Left renal cortex interstitium (tissue), 4 donors: ENCODE results near the gene SLC5A11. TPM values are rescaled to one million over a fixed set of nuclear protein-coding genes. Genes with fewer than 3 reads are reported as not detected.
A peak's percentile ranks its signal among the peaks of the same experiment; 100 is the strongest.
"Not testable (repeated sequence)": the region's sequence is repeated elsewhere in the genome, so short reads cannot be mapped to it uniquely, and the experiment has no call there.

Experiments
- DNase-seq, 4 donors: peaks; one replicate each; pipeline ENCODE4 v3.0.0-alpha.2; 2013; ENCODE audit warnings: low read depth in 4 of 4, low spot score in 2 of 4, missing footprints in 1 of 4
- polyA plus RNA-seq, 4 donors: library from polyadenylated mRNA; unstranded; fragments of 120-200 nt; gene quantifications; one replicate each; pipeline ENCODE4 v1.2.1, GENCODE V29; 2013; ENCODE audit not compliant: insufficient read length in 4 of 4

Gene SLC5A11
- polyA plus RNA-seq, 4 donors, result 2.5 to 6.5 (median 5.7) TPM

DNA sequence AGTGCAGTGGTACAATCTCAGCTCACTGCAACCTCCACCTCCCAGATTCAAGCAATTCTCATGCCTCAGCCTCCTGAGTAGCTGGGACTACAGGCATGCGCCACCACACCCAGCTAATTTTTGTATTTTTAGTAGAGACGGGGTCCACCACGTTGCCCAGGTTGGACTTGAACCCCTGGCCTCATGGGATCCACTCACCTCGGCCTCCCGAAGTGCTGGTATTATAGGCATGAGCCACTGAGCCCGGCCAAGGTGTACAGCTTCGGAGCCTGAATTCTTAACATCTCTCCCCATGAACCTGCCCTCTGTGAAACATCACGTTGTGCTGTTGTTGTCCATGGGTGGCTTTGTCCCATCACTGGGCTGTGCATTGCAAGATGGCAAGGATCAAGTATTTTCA lies 11.1 kb downstream of the SLC5A11 start:
- DNase-seq, result not testable (repeated sequence)

GRCh38 chr16:24858219-24859041 lies 12.7 kb downstream of the SLC5A11 start:
- peak; percentile 13 to 49 (median 31) for DNase-seq

GRCh38 chr16:24861461-24861860 lies 15.7 kb downstream of the SLC5A11 start:
- no peak for DNase-seq

- DNase-seq, result no peak
These were observed 18.0 kb downstream of the SLC5A11 start for GRCh38 chr16:24863582-24864437.

DNA sequence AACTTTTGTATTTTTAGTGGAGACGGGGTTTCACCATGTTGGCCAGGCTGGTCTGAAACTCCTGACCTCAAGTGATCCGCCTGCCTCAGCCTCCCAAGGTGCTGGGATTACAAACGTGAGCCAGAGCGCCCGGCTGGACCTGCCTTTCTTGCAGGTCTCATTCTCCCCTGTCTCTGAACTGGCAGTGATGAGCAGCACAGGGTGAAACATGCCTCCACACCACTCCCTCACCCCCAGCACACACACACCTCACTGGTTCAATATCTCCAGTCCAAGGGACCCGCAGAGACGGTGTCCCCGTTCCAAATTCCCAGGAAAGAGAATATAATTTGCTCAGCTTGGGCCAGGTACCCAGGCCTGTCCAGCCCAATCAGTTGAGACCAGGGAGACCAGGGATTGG lies 23.3 kb downstream of the SLC5A11 start:
- no peak for DNase-seq

DNA sequence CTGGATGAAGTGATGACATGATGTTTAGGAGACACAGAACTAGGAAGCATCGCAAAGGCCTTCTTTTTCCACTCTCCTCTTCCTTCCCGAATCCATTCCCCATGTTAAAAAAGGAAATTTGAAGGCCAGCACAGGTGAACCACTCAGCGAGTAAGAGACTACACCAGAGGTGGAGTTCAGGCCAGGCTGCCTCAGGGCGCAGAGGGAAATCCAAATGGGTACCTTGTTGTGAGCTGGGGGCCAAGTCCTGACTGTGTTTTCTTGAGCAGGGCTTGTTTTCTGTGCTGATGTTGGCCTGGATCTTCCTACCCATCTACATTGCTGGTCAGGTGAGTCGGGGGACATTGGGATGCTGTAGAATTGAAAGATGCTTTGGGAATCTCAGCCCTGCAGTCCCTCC lies 26.1 kb downstream of the SLC5A11 start:
- DNase-seq, result no peak

DNA sequence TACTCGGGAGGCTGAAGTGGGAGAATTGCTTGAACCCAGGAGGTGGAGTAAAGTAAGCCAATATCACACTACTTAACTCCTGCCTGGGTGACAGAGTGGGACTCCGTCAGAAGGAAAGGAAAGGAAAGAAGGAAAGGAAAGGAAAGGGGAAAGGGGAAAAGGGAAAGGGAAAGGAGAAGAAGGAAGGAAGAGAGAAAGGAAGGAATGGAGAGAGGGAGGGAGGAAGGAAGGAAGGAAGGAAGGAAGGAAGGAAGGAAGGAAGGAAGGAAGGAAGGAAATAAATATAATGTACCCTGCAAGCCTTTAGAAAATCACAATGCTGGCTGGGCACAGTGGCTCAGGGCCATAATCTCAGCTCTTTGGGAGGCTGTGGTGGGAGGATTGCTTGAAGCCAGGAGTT lies 27.3 kb downstream of the SLC5A11 start:
- DNase-seq, result no peak

GRCh38 chr16:24875466-24875865 lies 29.7 kb downstream of the SLC5A11 start:
- no peak for DNase-seq

GRCh38 chr16:24876231-24876630 lies 30.5 kb downstream of the SLC5A11 start:
- DNase-seq, result no peak

DNA sequence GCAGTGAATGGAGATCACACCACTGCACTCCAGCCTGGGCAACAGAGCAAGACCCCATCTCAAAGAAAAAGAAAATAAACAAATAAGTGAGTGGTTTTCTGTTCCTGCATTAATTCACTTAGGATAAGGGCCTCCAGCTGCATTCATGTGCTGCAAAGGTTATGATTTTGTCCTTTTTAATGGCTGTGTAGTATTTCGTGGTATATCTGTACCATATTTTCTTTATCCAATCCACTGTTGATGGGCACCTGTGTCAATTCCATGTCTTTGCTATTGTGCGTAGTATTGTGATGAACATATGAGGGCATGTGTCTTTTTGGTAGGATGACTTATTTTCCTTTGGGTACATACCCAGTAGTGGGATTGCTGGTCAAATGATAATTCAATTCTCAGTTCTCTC lies 33.9 kb downstream of the SLC5A11 start:
- no peak for DNase-seq

GRCh38 chr16:24883714-24884151 lies 38.0 kb downstream of the SLC5A11 start:
- no peak for DNase-seq

GRCh38 chr16:24887472-24887871 lies 41.7 kb downstream of the SLC5A11 start:
- no peak for DNase-seq

DNA sequence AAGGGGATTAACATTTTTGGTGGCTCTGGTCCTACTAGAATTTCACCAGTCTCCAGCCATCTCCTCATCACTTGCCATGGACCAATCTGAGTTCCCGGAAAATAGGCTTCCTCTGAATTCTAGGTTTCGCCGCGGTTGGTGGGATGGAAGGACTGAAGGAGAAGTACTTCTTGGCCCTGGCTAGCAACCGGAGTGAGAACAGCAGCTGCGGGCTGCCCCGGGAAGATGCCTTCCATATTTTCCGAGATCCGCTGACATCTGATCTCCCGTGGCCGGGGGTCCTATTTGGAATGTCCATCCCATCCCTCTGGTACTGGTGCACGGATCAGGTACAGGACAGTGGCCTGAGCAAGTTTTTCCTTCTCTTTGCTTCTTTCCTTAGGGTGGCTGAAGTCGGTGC lies 45.0 kb downstream of the SLC5A11 start:
- DNase-seq, result no peak

DNA sequence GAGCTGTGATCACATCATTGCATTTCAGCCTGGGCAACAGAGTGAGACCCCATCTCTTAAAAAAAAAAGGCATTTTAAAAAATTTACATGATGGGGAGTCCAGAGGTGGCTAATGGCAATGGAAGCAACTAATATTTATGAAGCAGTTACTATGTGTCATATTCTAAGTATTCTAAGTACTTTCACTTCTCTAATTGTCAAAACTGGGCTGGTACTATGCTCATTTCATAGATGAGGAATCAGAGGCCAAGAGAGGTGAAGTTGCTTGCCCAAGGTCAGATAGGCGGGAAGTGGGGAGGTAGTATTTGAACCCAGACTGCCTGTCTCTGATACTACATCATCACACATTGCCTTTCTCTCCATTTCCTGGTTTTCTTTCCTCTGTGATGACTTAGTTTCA lies 50.7 kb downstream of the SLC5A11 start:
- no peak for DNase-seq

- DNase-seq, result not testable (repeated sequence)
These were observed 51.8 kb downstream of the SLC5A11 start for GRCh38 chr16:24897522-24897921.

GRCh38 chr16:24900230-24900629 lies 54.5 kb downstream of the SLC5A11 start:
- no peak for DNase-seq

DNA sequence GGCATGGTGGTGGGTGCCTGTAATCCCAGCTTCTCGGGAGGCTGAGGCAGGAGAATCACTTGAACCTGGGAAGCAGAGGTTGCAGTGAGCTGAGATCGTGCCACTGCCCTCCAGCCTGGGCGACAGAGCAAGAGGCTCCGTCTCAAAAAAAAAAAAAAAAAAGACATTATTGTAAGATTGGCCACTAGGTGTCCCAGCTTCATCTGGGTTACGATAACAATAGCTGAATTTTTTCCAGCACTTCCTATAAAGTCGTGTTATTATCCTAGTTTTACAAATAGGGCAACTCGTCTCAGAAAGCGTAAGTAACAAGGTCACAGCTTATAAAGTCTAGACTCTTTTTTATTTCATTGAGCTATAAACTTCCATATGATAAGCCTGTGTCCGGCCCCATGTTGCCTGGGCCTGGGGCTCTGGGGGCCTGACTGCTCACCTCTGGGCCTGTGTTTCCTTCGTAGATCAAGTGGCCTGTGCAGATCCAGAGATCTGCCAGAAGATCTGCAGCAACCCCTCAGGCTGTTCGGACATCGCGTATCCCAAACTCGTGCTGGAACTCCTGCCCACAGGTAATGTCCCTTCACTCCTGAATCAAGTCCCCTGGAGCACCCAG lies 60.5 kb downstream of the SLC5A11 start:
- no peak for DNase-seq

- no peak for DNase-seq
These were observed 61.1 kb downstream of the SLC5A11 start for GRCh38 chr16:24906901-24907300.

GRCh38 chr16:24908716-24909115 lies 63.0 kb downstream of the SLC5A11 start:
- DNase-seq, result no peak

- no peak for DNase-seq
These were observed 64.1 kb downstream of the SLC5A11 start for GRCh38 chr16:24909856-24910255.

GRCh38 chr16:24915019-24915418 lies 69.3 kb downstream of the SLC5A11 start:
- DNase-seq, result no peak
